GM21367 (cell line): ENCODE results near the gene TEC.

Experiments
- ATAC-seq: cut with Tn5 transposase; IDR thresholded peaks from one replicate; pipeline ENCODE4 v1.9.1; 2021; ENCODE audit not compliant: unreplicated experiment

The TEC gene

GRCh38 chr4:48270523-48270897 is 872 bp upstream of the TEC start:
- ATAC-seq: no peak

GRCh38 chr4:48269861-48270522 is 354 bp upstream of the TEC start:
- peak; percentile 66 for ATAC-seq

GRCh38 chr4:48267574-48267973 is 2.1 kb downstream of the TEC start:
- ATAC-seq: no peak

GRCh38 chr4:48266781-48267180 is 2.9 kb downstream of the TEC start:
- ATAC-seq: no peak

GRCh38 chr4:48262926-48263325 is 6.7 kb downstream of the TEC start:
- ATAC-seq: no peak

GRCh38 chr4:48262484-48262883 is 7.2 kb downstream of the TEC start:
- no peak for ATAC-seq

GRCh38 chr4:48261281-48261680 is 8.4 kb downstream of the TEC start:
- ATAC-seq: no peak

GRCh38 chr4:48259748-48260147 is 9.9 kb downstream of the TEC start:
- ATAC-seq: no peak

GRCh38 chr4:48258845-48259397 is 10.7 kb downstream of the TEC start:
- no peak for ATAC-seq

- ATAC-seq: no peak
Measured at GRCh38 chr4:48255959-48256342, 13.7 kb downstream of the TEC start.

GRCh38 chr4:48255072-48255958 is 14.3 kb downstream of the TEC start:
- no peak for ATAC-seq

GRCh38 chr4:48254381-48255071 is 15.1 kb downstream of the TEC start:
- ATAC-seq: no peak

GRCh38 chr4:48252313-48252712 is 17.3 kb downstream of the TEC start:
- no peak for ATAC-seq

GRCh38 chr4:48250980-48251379 is 18.7 kb downstream of the TEC start:
- no peak for ATAC-seq

- ATAC-seq: no peak
Measured at GRCh38 chr4:48250343-48250742, 19.3 kb downstream of the TEC start.

- no peak for ATAC-seq
Measured at GRCh38 chr4:48249378-48249777, 20.3 kb downstream of the TEC start.

GRCh38 chr4:48248559-48248953 is 21.1 kb downstream of the TEC start:
- ATAC-seq: no peak

GRCh38 chr4:48247878-48248558 is 21.6 kb downstream of the TEC start:
- ATAC-seq: no peak

- ATAC-seq: peak; percentile 50
Measured at GRCh38 chr4:48247142-48247877, 22.3 kb downstream of the TEC start.

- no peak for ATAC-seq
Measured at GRCh38 chr4:48244665-48245064, 25.0 kb downstream of the TEC start.
